HepG2 (cell line): Measurements from ENCODE around the gene CREBBP. TPM values are rescaled to one million over a fixed set of nuclear protein-coding genes. Genes with fewer than 3 reads are reported as not detected.

Experiments used
- CEBPG ChIP-seq: IDR thresholded peaks from 2 replicates; pipeline ENCODE4 v1.6.1; 2016
- CSRNP2 ChIP-seq: sonication (generic); formaldehyde crosslinking; conservative IDR thresholded peaks from 2 replicates; pipeline ENCODE4 v1.8.0; 2022; ENCODE audit warnings: low read depth, missing genetic modification reagents
- NFKB2 ChIP-seq: sonication (generic); formaldehyde crosslinking; IDR thresholded peaks from 2 replicates; pipeline ENCODE4 v1.4.0; 2020; ENCODE audit warnings: missing genetic modification reagents, borderline replicate concordance
- NR2F1 ChIP-seq, 2 experiments: fragments of 450-650 bp in 1 of 2; formaldehyde crosslinking in 1 of 2; IDR thresholded peaks; 2 replicates each; pipeline versions ENCODE4 v1.5.0 to v1.6.1; 2016 to 2020; ENCODE audit warnings: mild to moderate bottlenecking in 1 of 2, missing compliant biosample characterization in 1 of 2, missing genetic modification reagents in 1 of 2, moderate library complexity in 1 of 2
- RFXANK ChIP-seq: IDR thresholded peaks from 2 replicates; pipeline ENCODE4 v1.6.1; 2016
- RXRB ChIP-seq: IDR thresholded peaks from 2 replicates; pipeline ENCODE4 v1.6.1; 2016; ENCODE audit warnings: borderline replicate concordance, missing genetic modification reagents, missing compliant biosample characterization
- USF2 ChIP-seq, 2 experiments: sonication (generic) in 1 of 2; formaldehyde crosslinking in 1 of 2; IDR thresholded peaks; 2 replicates each; pipeline versions ENCODE4 v1.5.1 to v1.6.1; 2011 to 2020; ENCODE audit warnings: borderline replicate concordance in 1 of 2, low read depth in 1 of 2, low read length in 1 of 2, mild to moderate bottlenecking in 1 of 2, missing genetic modification reagents in 1 of 2, moderate library complexity in 1 of 2
- ZNF276 ChIP-seq: sonication (generic); formaldehyde crosslinking; IDR thresholded peaks from 2 replicates; pipeline ENCODE4 v1.4.0; 2020; ENCODE audit warnings: mild to moderate bottlenecking, low read depth, missing genetic modification reagents
- ZNF318 ChIP-seq: sonication (generic); formaldehyde crosslinking; IDR thresholded peaks from 2 replicates; pipeline ENCODE4 v1.4.0; 2020; ENCODE audit warnings: mild to moderate bottlenecking, missing genetic modification reagents
- ZNF512 ChIP-seq: sonication (generic); formaldehyde crosslinking; IDR thresholded peaks from 2 replicates; pipeline ENCODE4 v1.4.0; 2020; ENCODE audit warnings: mild to moderate bottlenecking, missing genetic modification reagents
- polyA plus RNA-seq, 8 experiments: library from polyadenylated mRNA; depleted of rRNA in 3 of 8; stranded (reverse) in 7 of 8; unstranded in 1 of 8; fragments of >200 nt; fragmentation: Illumina TruSeq in 4 of 8; extraction: Trizol in 4 of 8; gene quantifications; 2 replicates each; pipeline versions ENCODE4 v1.2.1 to v1.2.3, GENCODE V29; 2011 to 2016; ENCODE audit warnings: low read depth in 4 of 8, missing spikeins in 1 of 8, mixed read lengths in 1 of 8; ENCODE audit not compliant: insufficient read depth in 1 of 8
- total RNA-seq, 5 experiments: library from RNA; depleted of rRNA; stranded (reverse); fragments of >200 nt; fragmentation: Illumina TruSeq; extraction: Trizol; gene quantifications; 2 replicates each; pipeline ENCODE4 v1.2.3, GENCODE V29; 2016; ENCODE audit warnings: low read depth in 1 of 5

The CREBBP gene
- total and polyA plus RNA-seq, 2 of the 13 experiments (the other 11 are each of a cell fraction or from before 2014, with no cell fraction given): 5.3 to 10.4 TPM

GRCh38 chr16:3908951-3909437 lies 28.5 kb upstream of the CREBBP start (continued):
- no peak for TF ChIP-seq USF2 (IDR thresholded peaks at IDR 0.05; ENCODE audit: low read depth, low read length)
- TF ChIP-seq USF2 (CRISPR knock-in tag; IDR thresholded peaks at IDR 0.05; ENCODE audit: borderline replicate concordance): no peak
- TF ChIP-seq ZNF512 (CRISPR knock-in tag): no peak
- TF ChIP-seq CSRNP2 (CRISPR knock-in tag): no peak
- TF ChIP-seq ZNF276 (CRISPR knock-in tag): no peak
- peak; percentile 50; the same call in 1 of the 2 replicates for TF ChIP-seq RXRB (CRISPR knock-in tag)
- TF ChIP-seq RFXANK (CRISPR knock-in tag): no peak
- peak; percentile 52 to 53; a peak in 3 of 4 replicates for TF ChIP-seq NR2F1 (CRISPR knock-in tag; IDR thresholded peaks at IDR 0.05)
- no peak for TF ChIP-seq ZNF318
- TF ChIP-seq NFKB2: no peak
- TF ChIP-seq CEBPG (CRISPR knock-in tag): peak; percentile 74
